HG03135 (cell line): ENCODE results near the gene MVD.
A peak's percentile ranks its signal among the peaks of the same experiment; 100 is the strongest.

ENCODE experiments used
- ATAC-seq: cut with Tn5 transposase; IDR thresholded peaks from one replicate; pipeline ENCODE4 v1.9.1; 2021; ENCODE audit warnings: mild to moderate bottlenecking, moderate library complexity; ENCODE audit not compliant: unreplicated experiment

MVD gene

GRCh38 chr16:88697116-88697830 is 34.4 kb upstream of the MVD start:
- no peak for ATAC-seq

- ATAC-seq, result no peak
These were observed 33.5 kb upstream of the MVD start for GRCh38 chr16:88696441-88696840.

GRCh38 chr16:88695753-88696152 is 32.9 kb upstream of the MVD start:
- ATAC-seq, result no peak

- no peak for ATAC-seq
These were observed 32.3 kb upstream of the MVD start for GRCh38 chr16:88695218-88695617.

- no peak for ATAC-seq
These were observed 31.6 kb upstream of the MVD start for GRCh38 chr16:88694221-88695087.

GRCh38 chr16:88693420-88694177 is 30.7 kb upstream of the MVD start:
- ATAC-seq, result no peak

- no peak for ATAC-seq
These were observed 30.0 kb upstream of the MVD start for GRCh38 chr16:88692861-88693260.

GRCh38 chr16:88691924-88692560 is 29.2 kb upstream of the MVD start:
- no peak for ATAC-seq

- no peak for ATAC-seq
These were observed 28.4 kb upstream of the MVD start for GRCh38 chr16:88691129-88691813.

GRCh38 chr16:88690341-88691128 is 27.6 kb upstream of the MVD start:
- no peak for ATAC-seq

GRCh38 chr16:88688013-88688778 is 25.3 kb upstream of the MVD start:
- no peak for ATAC-seq

- ATAC-seq, result no peak
These were observed 24.8 kb upstream of the MVD start for GRCh38 chr16:88687676-88688012.

GRCh38 chr16:88687254-88687576 is 24.3 kb upstream of the MVD start:
- ATAC-seq, result no peak

- ATAC-seq, result peak; percentile 61
These were observed 23.8 kb upstream of the MVD start, which contains the start of gene SNAI3 for GRCh38 chr16:88686439-88687253. TSS of gene SNAI3 (minus strand) at chr16:88686507. CDS start at chr16:88686406, 101 bp downstream.

GRCh38 chr16:88686062-88686438 is 23.2 kb upstream of the MVD start:
- ATAC-seq, result no peak

- ATAC-seq, result no peak
These were observed 22.5 kb upstream of the MVD start for GRCh38 chr16:88685156-88686061.

GRCh38 chr16:88684569-88685155 is 21.8 kb upstream of the MVD start:
- no peak for ATAC-seq
